GM18873 (cell line): ENCODE measurements around the gene ARHGEF18.
A peak's percentile ranks its signal among the peaks of the same experiment; 100 is the strongest.
"Not testable (repeated sequence)": the region's sequence is repeated elsewhere in the genome, so short reads cannot be mapped to it uniquely, and the experiment has no call there.

Experiments
- ATAC-seq: cut with Tn5 transposase; IDR thresholded peaks from one replicate; pipeline ENCODE4 v1.9.1; 2021; ENCODE audit warnings: mild to moderate bottlenecking, moderate library complexity, moderate number of reproducible peaks; ENCODE audit not compliant: unreplicated experiment, low FRiP score

The ARHGEF18 gene

DNA sequence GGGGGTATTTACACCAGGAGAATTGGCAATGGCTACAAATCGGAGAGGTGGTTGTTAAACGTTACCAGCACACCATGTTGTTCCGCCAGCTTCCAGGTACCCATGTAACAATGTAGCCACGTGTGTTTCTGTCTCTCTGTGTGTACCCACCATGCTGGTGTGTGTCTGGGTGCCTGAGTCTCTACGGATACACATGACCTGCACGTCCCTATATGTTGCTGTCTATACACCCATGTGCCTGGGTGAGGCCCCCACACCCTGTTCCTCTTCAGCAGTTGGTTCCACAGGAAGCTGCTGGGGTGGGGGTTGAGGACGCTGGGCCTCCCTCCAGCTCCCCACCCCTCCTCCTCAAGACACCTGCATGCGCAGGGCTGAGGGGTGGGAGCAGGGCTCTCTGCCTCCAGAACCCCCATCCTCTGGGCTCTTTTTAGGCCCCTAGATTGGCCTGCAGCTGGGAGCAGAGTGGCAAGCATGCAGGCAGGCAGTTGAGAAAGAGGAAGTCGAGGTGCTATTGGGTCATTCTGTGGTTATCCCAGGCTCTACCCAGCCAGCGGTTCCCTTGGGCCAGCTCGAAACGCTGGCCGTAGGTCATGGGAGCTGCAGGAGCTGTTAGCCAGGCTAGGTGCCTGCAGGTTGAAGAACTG lies at the start of gene ARHGEF18:
ARHGEF18 (plus strand) TSS at position 351 of the 644 bp plus-strand sequence. CDS start 13,954 bp downstream, outside the sequence.
- ATAC-seq, result no peak

- ATAC-seq, result no peak
These were observed 47.2 kb upstream of the ARHGEF18 start for GRCh38 chr19:7301525-7301924.

- no peak for ATAC-seq
These were observed 45.3 kb upstream of the ARHGEF18 start for GRCh38 chr19:7303470-7303869.

- ATAC-seq, result no peak
These were observed 44.5 kb upstream of the ARHGEF18 start for GRCh38 chr19:7304200-7304599.

DNA sequence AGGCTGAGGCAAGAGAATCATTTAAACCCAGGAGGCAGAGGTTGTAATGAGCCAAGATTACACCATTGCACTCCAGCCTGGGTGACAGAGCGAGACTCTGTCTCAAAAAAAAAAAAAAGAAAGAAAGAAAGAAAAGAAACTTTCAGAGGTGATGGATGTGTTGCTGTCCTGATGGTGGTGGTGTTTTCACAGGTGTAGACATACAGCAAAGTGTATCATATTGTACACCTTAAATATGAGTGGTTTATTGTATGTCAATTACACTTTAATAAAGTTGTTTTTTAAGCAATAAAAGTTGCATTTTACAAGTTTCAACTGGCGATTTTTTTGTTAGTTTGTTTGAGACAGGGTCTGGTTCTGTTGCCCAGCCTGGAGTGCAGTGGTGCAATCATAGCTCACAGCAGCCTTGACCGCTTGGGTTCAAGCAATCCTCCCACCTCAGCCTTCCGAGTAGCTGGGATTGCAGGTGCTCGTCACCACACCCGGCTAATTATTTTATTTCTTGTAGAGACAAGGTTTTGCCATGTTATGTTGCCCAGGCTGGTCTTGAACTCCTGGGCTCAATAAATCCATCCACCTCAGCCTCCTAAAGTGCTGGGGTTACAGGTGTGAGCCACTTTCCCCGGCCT lies 41.0 kb upstream of the ARHGEF18 start:
- no peak for ATAC-seq

GRCh38 chr19:7308327-7308726 lies 40.4 kb upstream of the ARHGEF18 start:
- ATAC-seq, result not testable (repeated sequence)

- no peak for ATAC-seq
These were observed 36.8 kb upstream of the ARHGEF18 start for GRCh38 chr19:7311911-7312310.

GRCh38 chr19:7312816-7313215 lies 35.9 kb upstream of the ARHGEF18 start:
- ATAC-seq, result no peak

DNA sequence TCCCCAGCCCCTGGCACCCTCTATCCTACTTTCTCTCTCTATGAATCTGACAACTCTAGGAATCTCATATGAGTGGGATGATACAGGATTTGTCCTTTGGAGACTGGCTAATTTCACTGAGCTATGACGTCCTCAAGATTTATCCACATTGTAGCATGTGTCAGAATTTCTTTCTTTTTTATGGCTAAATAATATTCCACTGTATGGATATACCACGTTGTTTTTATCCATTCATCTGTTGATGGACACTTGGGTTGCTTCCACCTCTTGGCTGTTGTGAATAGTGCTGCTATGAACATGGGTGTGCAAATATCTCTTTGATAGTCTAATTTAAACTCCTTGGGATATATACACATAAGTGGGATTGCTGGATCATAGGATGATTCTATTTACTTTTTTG lies 30.6 kb upstream of the ARHGEF18 start:
- ATAC-seq, result no peak

DNA sequence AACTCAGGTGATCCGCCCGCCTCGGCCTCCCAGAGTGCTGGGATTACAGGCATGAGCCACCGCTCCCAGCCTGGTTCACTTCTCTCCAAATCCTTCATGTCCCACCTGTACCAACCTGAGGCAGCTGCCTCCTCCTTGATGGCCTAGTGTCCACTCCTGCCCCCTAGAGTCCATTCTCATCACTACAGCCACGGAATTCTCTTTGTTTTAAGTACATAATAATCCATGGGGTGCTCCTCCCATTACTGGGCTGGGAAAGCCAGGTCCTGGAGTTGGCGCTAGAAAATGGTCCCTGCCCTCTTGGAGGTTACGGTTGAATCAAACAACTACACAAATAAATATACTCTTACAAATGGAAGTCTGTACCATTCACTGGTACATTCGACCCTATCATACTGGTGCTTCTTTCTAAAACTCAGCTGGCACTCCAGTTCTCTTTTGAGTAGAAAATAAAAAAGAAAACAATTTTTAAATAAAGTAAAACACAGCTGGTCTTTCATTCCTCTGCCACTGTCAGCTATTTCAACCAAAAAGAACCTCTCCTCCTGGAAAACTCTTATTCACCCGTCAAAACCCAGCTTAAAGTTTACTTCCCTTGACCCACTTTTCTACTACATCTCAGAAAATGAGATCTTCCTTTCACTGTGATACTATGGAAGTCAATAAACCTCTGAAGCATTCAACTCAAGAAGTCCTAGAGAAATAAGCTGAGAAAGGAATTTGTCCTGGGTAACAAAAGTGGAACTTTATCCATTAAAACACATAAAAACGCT lies 22.4 kb upstream of the ARHGEF18 start:
- ATAC-seq, result no peak

DNA sequence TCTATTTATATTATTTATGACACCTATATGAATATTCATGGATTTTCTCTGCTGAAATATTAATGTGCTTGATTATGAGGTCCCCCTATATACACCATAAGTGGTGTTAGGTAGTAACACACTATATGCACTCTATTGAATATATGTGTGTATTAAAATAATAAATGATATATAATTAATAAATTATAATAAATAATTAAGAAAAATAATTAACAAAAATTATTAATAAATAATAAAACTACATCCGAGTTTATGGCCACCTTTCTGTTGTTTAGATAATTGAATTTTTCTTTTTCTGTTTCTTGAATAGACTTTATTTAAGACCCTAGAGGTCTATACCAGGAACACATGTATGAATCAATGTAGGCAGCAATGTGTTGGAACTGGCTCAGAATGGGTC lies 20.9 kb upstream of the ARHGEF18 start:
- no peak for ATAC-seq

- no peak for ATAC-seq
These were observed 20.1 kb upstream of the ARHGEF18 start for GRCh38 chr19:7328647-7329046.

DNA sequence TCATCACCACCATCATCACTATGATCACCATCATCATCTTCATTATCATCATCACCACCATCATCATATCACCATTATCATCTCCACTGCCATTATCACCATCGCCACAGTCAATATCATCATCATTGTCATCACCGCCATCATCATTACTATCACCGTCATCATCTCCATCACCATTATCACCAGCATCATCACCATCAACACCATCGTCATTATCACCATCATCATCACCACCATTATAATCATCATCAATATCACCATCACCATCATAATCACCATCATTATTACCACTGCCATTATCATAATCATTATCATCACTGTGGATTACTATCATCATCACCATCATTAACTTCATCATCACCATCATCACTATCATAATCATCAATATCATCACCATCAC lies 17.3 kb upstream of the ARHGEF18 start:
- ATAC-seq, result no peak

DNA sequence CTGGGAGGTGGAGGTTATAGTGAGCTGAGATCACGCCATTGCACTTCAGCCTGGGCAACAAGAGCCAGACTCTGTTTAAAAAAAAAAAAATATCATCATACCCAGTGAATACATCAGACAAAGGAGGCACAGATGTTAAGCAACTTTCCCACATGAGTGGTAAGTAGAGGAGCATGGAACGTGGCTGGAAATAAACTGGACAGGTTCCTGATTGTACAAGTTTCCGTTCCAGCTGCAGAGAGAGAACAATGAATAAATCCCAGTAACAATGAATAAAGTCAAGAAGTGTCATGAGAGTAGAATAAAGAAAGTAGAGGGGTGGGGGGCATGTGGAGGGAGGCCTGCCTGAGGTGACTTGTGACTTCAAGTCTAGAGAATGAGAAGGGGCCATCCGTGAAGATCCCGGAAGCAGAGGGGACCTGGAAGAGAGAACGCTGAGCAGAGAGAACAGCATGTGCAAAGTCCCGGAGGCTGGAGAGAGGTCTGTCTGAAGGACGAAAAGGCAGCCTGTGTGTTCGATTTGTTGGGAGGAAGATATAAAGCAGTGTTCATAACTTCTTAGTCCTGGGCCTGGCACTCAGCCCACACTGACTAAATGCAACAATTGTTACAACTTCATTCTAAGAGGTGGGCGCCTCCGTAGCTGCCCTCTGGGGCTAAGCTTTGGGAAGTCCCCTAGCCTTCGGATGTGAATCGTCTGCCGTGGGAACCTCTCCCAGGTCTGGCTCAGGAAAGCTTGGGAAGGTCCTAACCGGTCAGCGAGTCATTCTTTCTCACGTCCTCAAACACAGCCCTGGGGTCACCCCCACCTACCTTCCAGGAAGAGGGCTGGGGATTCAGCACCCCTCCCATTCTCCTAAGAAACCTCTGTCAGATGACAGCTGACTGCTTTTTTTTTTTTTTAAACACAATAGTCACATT lies 15.3 kb upstream of the ARHGEF18 start:
- ATAC-seq, result no peak

DNA sequence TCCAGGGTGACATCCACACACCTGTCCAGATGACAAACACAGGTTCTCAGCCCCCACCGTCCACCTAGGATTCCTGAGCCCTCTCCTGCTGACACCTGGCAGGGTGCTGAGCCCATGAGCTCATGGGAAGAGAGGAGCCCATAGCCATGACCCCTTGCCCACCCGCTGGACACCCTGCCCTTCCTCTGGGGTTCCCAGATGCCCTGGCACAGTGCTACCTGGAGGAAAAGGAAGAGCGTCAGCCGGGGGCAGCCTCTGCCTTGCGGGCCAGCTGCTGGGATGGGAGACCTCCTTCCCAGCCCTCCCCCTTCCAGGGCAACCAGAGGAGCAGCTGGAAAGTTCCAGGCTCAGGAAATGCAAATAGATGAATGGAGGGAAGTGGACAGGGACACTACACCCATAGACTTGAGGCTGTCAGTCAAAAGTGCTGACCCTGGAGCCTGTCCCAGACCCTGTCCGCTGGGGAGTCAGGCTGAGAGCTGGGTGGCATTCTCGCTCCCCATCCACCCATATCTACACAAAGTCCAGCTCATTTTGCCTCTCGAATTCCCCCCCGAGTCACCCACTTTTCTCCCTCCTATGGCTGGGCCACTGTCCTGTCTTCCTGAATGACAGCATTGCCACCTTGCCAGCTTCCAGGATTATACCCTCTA lies 12.3 kb upstream of the ARHGEF18 start:
- ATAC-seq, result no peak

GRCh38 chr19:7337380-7338194 lies 11.2 kb upstream of the ARHGEF18 start:
- ATAC-seq, result peak; percentile 70

DNA sequence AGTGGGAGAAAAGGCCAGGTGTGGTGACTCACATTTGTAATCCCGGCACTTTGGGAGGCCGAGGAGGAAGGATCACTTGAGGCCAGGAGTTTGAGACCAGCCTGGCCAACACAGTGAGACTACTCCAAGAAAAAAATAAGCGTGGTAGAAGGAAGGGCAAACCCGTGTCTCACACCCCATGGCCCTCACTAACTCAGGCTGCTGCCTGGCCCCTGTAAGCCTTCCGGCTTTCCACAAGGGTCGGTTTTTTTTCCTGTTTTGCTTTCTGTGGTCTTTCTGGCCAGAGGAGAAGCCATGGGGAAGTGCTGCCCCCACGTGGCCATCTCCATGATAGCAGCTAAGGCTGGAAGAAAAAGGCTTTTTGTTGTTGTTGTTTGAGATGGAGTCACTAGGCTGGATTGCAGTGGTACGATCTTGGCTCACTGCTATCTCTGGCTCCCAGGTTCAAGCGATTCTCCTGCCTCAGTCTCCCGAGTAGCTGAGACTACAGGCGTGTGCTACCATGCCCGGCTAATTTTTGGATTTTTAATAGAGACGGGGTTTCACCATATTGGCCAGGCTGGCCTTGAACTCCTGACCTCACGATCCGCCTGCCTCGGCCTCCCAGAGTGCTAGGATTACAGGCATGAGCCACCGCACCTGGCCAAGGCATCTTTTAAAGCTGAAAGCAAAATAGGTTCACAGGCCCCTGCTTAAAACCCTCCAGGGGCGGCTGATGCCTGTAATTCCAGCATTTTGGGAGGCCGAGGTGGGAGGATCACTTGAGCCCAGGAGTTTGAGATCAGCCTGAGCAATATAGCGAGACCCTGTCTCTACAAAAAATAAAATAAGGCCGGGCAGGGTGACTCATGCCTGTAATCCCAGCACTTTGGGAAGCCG lies 7.5 kb upstream of the ARHGEF18 start:
- ATAC-seq, result no peak

DNA sequence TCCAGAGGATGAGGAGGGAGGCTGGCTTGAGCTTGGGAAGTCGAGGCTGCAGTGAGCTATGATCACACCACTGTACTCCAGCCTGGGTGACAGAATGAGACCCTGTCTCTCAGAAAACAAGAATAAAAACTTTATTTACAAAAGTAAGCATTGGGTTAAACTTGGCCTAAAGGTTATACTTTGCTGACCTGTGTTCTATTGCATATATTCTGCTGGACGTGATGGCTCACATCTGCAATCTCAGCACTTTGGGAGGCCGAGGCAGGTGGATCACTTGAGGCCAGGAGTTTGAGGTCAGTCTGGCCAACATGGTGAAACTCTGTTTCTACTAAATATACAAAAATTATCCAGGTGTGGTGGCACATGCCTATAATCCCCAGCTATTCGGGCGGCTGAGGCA lies 6.6 kb upstream of the ARHGEF18 start:
- ATAC-seq, result no peak
